ENCODE data around the gene ZMAT2. TPM values are rescaled to one million over a fixed set of nuclear protein-coding genes. Genes with fewer than 3 reads are reported as not detected.

Gene ZMAT2
- total and polyA plus RNA-seq, 2 of the 8 experiments (the other 6 are each of a cell fraction or from before 2014, with no cell fraction given) = 56.8 to 65.9 TPM

DNA sequence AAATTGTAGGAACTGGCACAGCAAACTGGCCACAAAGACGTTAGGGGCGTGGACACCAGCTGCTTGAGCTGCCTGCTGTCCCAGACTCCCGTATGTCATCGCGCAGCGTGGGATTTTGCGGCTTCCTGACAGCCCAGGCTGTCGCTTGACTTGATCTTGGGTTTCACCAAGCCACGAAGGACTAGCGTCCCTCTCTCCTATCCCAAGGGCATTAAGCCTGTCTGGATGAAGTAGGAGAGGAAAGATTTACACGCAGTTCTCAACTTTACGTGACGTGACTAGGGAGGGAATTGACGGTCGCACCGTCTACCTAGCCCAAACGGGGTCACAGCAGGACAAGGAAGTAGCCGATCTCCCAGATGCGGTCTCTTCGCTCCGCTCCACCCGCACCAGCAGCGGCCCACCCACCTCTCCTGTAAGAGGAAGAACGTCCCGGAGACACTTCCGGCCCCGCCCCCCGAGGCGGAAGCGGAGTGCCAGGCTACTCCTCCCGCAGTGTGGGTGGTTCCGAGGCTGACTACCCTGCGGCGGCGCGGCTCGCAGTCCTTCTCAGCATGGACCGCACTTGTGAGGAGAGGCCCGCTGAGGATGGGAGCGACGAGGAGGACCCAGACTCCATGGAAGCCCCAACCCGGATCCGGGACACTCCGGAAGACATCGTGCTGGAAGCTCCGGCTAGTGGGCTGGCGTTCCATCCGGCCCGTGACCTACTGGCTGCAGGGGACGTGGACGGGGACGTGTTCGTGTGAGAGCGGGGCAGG, 35.7 kb upstream of the ZMAT2 start, which contains the start of gene WDR55:
TSS of gene WDR55 (plus strand) at position 546 of the 761 bp plus-strand sequence. CDS start at position 555, 9 bp downstream.
- Histone ChIP-seq H2AFZ (ENCODE audit: low read length) (peak within 1 kb of the TSS; percentile 98), H2BK20ac (ENCODE audit: low read length) (peak within 1 kb of the TSS; percentile 72; the same call in 1 of the 2 replicates), H3K9me3 (ENCODE audit: insufficient read depth in 2 of 2, low read depth in 1 of 2, low read length in 1 of 2) (no peaks in the 10 kb centered on the region), H3K4me2 (ENCODE audit: insufficient read depth in 1 of 2, low read depth in 2 of 2, low read length in 2 of 2) (peak within 1 kb of the TSS; percentile 92 to 93), H3K79me1 (ENCODE audit: low read depth, low read length) (peaks cover 3% of the 10 kb centered on the region; the same call in 1 of the 2 replicates), H3K18ac (ENCODE audit: extremely low read depth, low read length) (peak within 1 kb of the TSS; percentile 65; the same call in 1 of the 2 replicates), H3K23ac (ENCODE audit: insufficient read length) (no peak within 1 kb of the TSS), H4K5ac (ENCODE audit: insufficient read length, low read depth, low read length) (peak within 1 kb of the TSS; percentile 62), H3K4me1 (replicated peaks in 1 of 4; ENCODE audit: control insufficient read depth in 3 of 4, insufficient read depth in 4 of 4, low read length in 3 of 4) (no peaks in the 10 kb centered on the region; a peak in 1 of 7 replicates), H2BK120ac (replicated peaks; ENCODE audit: low read depth, low read length) (no peak within 1 kb of the TSS), H3K4me3 (ENCODE audit: extremely low read depth in 1 of 4, insufficient read depth in 2 of 4, low read depth in 3 of 4, low read length in 4 of 4) (peak within 1 kb of the TSS; percentile 82 to 98 (median 94)), H3K36me3 (ENCODE audit: control insufficient read depth in 2 of 4, insufficient read depth in 4 of 4, low read length in 3 of 4) (peaks cover 11 to 50% (median 34%) of the 10 kb centered on the region in 4 experiments), H3K23me2 (ENCODE audit: low read depth, low read length) (peaks cover 6% of the 10 kb centered on the region), H3K27ac (ENCODE audit: low read depth, low read length) (no peak within 1 kb of the TSS), H4K91ac (replicated peaks; ENCODE audit: insufficient read length, low read length) (peak within 1 kb of the TSS; percentile 64), H3K27me3 (replicated peaks in 1 of 4; ENCODE audit: control insufficient read depth in 3 of 4, extremely low read depth in 1 of 4, insufficient read depth in 3 of 4, low read length in 3 of 4) (no peaks in the 10 kb centered on the region), H4K8ac (ENCODE audit: extremely low read depth, insufficient read depth, low read length) (peak within 1 kb of the TSS; percentile 89), H4K20me1 (replicated peaks in 1 of 2; ENCODE audit: control insufficient read depth in 1 of 2, insufficient read depth in 2 of 2, low read length in 2 of 2) (peaks cover 0 to 2% of the 10 kb centered on the region in 2 experiments), H3K4ac (replicated peaks; ENCODE audit: insufficient read length, low read depth, low read length) (peak within 1 kb of the TSS; percentile 40), H3K56ac (replicated peaks; ENCODE audit: insufficient read length, low read depth, low read length) (peak within 1 kb of the TSS; percentile 71), H3K14ac (ENCODE audit: insufficient read length) (no peak within 1 kb of the TSS), H2BK5ac (ENCODE audit: low read depth, low read length) (peak within 1 kb of the TSS; percentile 61; the same call in 1 of the 2 replicates), H3K79me2 (ENCODE audit: control insufficient read depth in 1 of 2, insufficient read depth in 2 of 2, low read length in 2 of 2) (peaks cover 0 to 19% of the 10 kb centered on the region in 2 experiments; a peak in 2 of 4 replicates), H2BK15ac (ENCODE audit: low read length) (no peak within 1 kb of the TSS), H2AK5ac (ENCODE audit: low read depth, low read length) (no peak within 1 kb of the TSS), H3K9ac (replicated peaks in 1 of 4; ENCODE audit: extremely low read depth in 1 of 4, low read depth in 3 of 4, low read length in 3 of 4) (peak within 1 kb of the TSS in 3 of 4 experiments; percentile 35 to 74 (median 49); a peak in 6 of 7 replicates), H2BK12ac (ENCODE audit: low read depth, low read length) (no peak within 1 kb of the TSS)
- CTCF ChIA-PET (ENCODE audit: partially characterized antibody) = interaction anchor here (0.8 to 2.1 kb wide), 4 partner anchors 10 to 56 kb away, joined by 3 to 4 read pairs (median 3); partner anchors contain the start of genes IK and NDUFA2
- DNase-seq (ENCODE audit: low read depth in 1 of 2, low spot score in 2 of 2) (peak; percentile 79 to 94), FAIRE-seq (no peak)
- POLR2A ChIA-PET (ENCODE audit: partially characterized antibody) = interaction anchor here (0.7 to 9.9 kb wide), 11 partner anchors 9 to 318 kb away, joined by 3 to 87 read pairs (median 6); partner anchors contain the start of genes DND1, EIF4EBP3, HARS1 and HARS2
- WGBS, 2 experiments (ENCODE audit: extremely low coverage in 1 of 2, insufficient coverage in 1 of 2, insufficient read length in 1 of 2, insufficient replicate concordance in 2 of 2, low coverage in 1 of 2, low lambda C conversion rate in 2 of 2, missing lambda C conversion rate in 1 of 2) = 2% methylated on average over 52 of the region's 54 CpGs; no CpG with 5 or more reads in 1 of the 2 experiments
- peak; percentile 70 for TF ChIP-seq KDM4A (IDR thresholded peaks at IDR 0.05; ENCODE audit: low read depth, low read length, severe bottlenecking)
- peak; percentile 77 for TF ChIP-seq ASH2L (IDR thresholded peaks at IDR 0.05; ENCODE audit: low read length)
- peak; percentile 87 for TF ChIP-seq GABPA (IDR thresholded peaks at IDR 0.05; ENCODE audit: borderline replicate concordance, insufficient read depth, low read length)
- TF ChIP-seq HDAC2 (IDR thresholded peaks at IDR 0.05; ENCODE audit: borderline replicate concordance in 1 of 2, low read depth in 2 of 2, low read length in 2 of 2) = peak; percentile 67 to 86; a peak in 2 of 4 replicates
- 0 out of 3 replicates have a peak, but pooled peaks of 1 of the 2 experiments have one; percentile 11 for TF ChIP-seq EP300 (IDR thresholded peaks at IDR 0.05; ENCODE audit: borderline replicate concordance in 1 of 2, low read depth in 2 of 2, low read length in 2 of 2)
- peak; percentile 99 for TF ChIP-seq EGR1 (IDR thresholded peaks at IDR 0.05; ENCODE audit: borderline replicate concordance, low read depth, low read length)
- no peak for TF ChIP-seq SP4 (IDR thresholded peaks at IDR 0.05; ENCODE audit: low read length)
- peak; percentile 55 for TF ChIP-seq CTBP2 (IDR thresholded peaks at IDR 0.05; ENCODE audit: borderline replicate concordance, insufficient read depth, insufficient read length, low read length)
- TF ChIP-seq POLR2AphosphoS5 (IDR thresholded peaks at IDR 0.05; ENCODE audit: low read depth, low read length) = peak; percentile 54; the same call in 1 of the 2 replicates
- TF ChIP-seq SUZ12 (IDR thresholded peaks at IDR 0.05; ENCODE audit: low read length) = no peak
